ENCODE results near the gene PAX5. TPM values are rescaled to one million over a fixed set of nuclear protein-coding genes. Genes with fewer than 3 reads are reported as not detected.

PAX5 gene
- total and polyA plus RNA-seq, 2 donors (not counting 1 experiment from before 2014, with no cell fraction given): 196 to 275 TPM

DNA sequence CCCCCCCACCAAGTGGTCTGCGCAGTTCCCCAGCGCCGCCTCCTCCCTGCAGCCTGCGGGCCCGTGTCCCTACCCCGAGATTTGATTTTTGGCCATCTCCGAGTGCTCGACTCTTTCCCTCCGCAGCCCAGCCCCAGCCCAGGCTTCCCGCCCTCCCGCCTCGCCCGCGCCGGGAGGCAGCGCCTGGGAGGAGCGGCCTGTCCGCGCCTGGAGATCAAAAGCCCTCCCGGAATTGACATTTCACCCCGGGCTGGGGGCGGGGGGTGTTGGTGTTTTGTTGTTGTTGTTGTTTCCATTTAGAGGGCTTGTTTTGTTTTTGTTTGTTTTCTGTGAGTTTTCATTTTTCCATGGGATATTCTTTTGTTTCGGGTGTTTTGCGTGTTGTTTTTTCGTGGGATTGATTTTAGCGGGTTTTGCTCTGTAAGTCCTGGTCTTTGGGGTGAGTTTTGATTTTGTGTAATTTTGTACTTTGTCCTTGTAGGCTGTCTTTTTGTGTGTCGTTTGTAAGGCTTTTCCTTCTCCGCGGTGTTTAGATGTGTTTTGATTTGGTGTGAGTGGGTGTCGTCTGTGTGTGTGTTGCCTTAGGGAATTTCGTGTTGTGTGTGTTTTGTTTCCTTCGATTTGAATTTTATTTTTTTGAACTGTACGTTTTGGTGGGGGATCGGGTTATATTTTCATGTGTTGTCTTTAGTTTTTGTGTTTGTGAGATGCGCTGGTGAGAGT is 1.7 kb upstream of the PAX5 start:
- 1% methylated on average over 33 of the region's 35 CpGs for WGBS (ENCODE audit: insufficient coverage)
- intact Hi-C loops (cut with micrococcal nuclease): loop anchor here (1.0 to 5.0 kb wide), 6 partner anchors 9 to 373 kb away; no protein-coding TSS in a partner anchor
- peak overlapping the region; percentile 96 for H3K27ac Mint-ChIP-seq
- ChIA-PET CTCF (interaction anchor here (0.8 to 5.0 kb wide), 16 partner anchors 14 to 293 kb away, joined by 3 to 81 read pairs (median 12); partner anchors contain the start of gene ZCCHC7), POLR2A (interaction anchor here (1.0 to 5.0 kb wide), 16 partner anchors 12 to 336 kb away, joined by 3 to 59 read pairs (median 12); partner anchors contain the start of gene ZCCHC7)
- peak overlapping the region; percentile 76 to 95 (median 90) for H3K4me3 ChIP-seq (ENCODE audit: control extremely low read depth in 1 of 5, extremely low read depth in 1 of 5, insufficient read depth in 1 of 5, low read depth in 2 of 5, low read length in 4 of 5)
- H3K4me2 ChIP-seq (replicated peaks; ENCODE audit: low read depth, low read length, poor library complexity, severe bottlenecking): peak overlapping the region; percentile 88
- H3K27me3 Mint-ChIP-seq: no peaks in the 10 kb centered on the region
- peaks cover 87% of the 10 kb centered on the region for H3K79me2 ChIP-seq (ENCODE audit: control insufficient read depth, insufficient read depth, low read length)
- no peaks in the 10 kb centered on the region for H3K9me3 Mint-ChIP-seq (ENCODE audit: insufficient read depth)
- DNase-seq: peak; percentile 62
- no peaks in the 10 kb centered on the region for H3K36me3 ChIP-seq (replicated peaks in 1 of 2; ENCODE audit: control extremely low read depth in 1 of 2, control insufficient read depth in 1 of 2, extremely low read depth in 1 of 2, insufficient read depth in 2 of 2, low read length in 1 of 2)
- TF ChIP-seq EZH2 (IDR thresholded peaks at IDR 0.05; ENCODE audit: borderline replicate concordance, insufficient read depth, low read depth, low read length, poor library complexity, severe bottlenecking): peak; percentile 42
- TF ChIP-seq, protein P1, sequence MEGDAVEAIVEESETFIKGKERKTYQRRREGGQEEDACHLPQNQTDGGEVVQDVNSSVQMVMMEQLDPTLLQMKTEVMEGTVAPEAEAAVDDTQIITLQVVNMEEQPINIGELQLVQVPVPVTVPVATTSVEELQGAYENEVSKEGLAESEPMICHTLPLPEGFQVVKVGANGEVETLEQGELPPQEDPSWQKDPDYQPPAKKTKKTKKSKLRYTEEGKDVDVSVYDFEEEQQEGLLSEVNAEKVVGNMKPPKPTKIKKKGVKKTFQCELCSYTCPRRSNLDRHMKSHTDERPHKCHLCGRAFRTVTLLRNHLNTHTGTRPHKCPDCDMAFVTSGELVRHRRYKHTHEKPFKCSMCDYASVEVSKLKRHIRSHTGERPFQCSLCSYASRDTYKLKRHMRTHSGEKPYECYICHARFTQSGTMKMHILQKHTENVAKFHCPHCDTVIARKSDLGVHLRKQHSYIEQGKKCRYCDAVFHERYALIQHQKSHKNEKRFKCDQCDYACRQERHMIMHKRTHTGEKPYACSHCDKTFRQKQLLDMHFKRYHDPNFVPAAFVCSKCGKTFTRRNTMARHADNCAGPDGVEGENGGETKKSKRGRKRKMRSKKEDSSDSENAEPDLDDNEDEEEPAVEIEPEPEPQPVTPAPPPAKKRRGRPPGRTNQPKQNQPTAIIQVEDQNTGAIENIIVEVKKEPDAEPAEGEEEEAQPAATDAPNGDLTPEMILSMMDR (IDR thresholded peaks at IDR 0.05): no peak
- peaks cover 49 to 72% of the 10 kb centered on the region in 2 donors for H3K4me1 ChIP-seq (ENCODE audit: control insufficient read depth in 2 of 2, insufficient read depth in 2 of 2, low read length in 2 of 2)
- peak overlapping the region; percentile 89 for H3K4me3 Mint-ChIP-seq
- H4K20me1 ChIP-seq (ENCODE audit: control insufficient read depth, insufficient read depth, low read length, poor library complexity, severe bottlenecking): peaks cover 15% of the 10 kb centered on the region
- peaks cover 0 to 4% (median 0%) of the 10 kb centered on the region in 3 donors for H3K9me3 ChIP-seq (ENCODE audit: control extremely low read depth in 1 of 3, control insufficient read depth in 2 of 3, insufficient read depth in 1 of 3, low read length in 2 of 3)
- no peak for ATAC-seq (ENCODE audit: low read depth)
- peak overlapping the region; percentile 83 for H2AFZ ChIP-seq (ENCODE audit: insufficient read depth, low read depth, low read length, poor library complexity, severe bottlenecking)
- H3K27me3 ChIP-seq (replicated peaks in 1 of 4; ENCODE audit: control extremely low read depth in 1 of 4, control insufficient read depth in 3 of 4, insufficient read depth in 4 of 4, low read length in 3 of 4): no peaks in the 10 kb centered on the region
- peaks cover 69% of the 10 kb centered on the region for H3K4me1 Mint-ChIP-seq
- H3K9ac ChIP-seq (ENCODE audit: low read length): peak overlapping the region; percentile 98
- H3K27ac ChIP-seq (ENCODE audit: low read length in 2 of 2): peak overlapping the region; percentile 98 to 100

Data from B cell (primary cell).